HG03342 (cell line): ENCODE data around the gene MEIOB.
"Not testable (repeated sequence)": the region's sequence is repeated elsewhere in the genome, so short reads cannot be mapped to it uniquely, and the experiment has no call there.

Experiments used
- ATAC-seq: cut with Tn5 transposase; IDR thresholded peaks from one replicate; pipeline ENCODE4 v1.9.1; 2021; ENCODE audit warnings: mild to moderate bottlenecking, moderate library complexity; ENCODE audit not compliant: unreplicated experiment

Gene MEIOB

GRCh38 chr16:1879477-1879876, 7.5 kb upstream of the MEIOB start:
- ATAC-seq: no peak

DNA sequence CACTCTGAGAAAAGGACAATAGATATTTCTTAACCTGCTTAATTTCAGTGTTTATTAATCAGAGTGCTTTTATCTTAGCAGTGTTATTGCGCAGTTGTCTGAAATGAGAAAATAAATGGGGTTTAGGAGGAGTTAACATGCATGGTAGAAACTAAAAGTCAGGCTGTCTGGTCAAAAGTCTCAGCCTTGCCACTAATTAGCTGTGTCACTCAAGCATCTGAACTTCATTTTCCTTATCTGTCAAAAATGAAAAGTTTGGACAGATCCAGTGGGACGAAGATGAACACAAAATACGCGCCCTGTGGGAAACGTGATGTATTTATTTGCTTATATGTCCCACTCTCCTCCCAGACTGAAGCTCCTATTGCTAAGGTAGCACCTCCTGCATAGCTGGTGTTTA, 6.3 kb upstream of the MEIOB start:
- no peak for ATAC-seq

DNA sequence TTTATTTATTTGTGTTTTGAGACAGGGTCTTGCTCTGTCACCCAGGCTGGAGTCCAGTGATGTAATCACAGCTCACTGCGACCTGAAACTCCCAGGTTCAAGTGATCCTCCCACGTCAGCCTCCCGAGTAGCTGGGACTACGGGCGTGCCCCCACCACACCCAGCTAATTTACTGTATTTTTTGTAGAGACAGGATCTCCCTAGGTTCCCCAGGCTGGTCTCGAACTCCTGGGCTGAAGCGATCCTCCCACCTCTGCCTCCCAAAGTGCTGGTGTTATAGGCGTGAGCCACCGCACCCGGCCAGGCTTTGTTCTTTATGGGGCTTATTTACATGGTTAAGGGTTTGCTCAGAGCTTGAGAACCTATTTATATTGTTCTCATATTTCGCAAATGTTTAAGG, 5.8 kb upstream of the MEIOB start:
- ATAC-seq: no peak

DNA sequence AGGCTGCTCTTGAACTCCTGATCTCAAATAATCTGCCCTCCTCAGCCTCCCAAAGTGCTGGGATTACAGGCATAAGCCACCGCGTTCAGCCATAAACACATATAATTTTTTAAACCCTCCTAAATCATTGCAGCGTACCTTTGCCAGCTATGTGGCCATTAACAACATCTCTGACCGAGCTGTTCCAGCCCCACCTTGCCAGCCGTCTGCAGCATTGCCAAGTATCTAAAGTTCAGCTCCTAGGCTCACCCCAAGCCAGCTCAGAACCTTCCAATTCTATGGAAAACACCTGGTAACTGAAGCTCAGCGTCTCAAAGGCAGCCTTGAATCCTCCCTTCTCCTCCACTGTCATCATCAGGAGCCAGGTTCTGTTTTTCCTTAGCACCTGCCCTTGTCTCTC, 5.1 kb upstream of the MEIOB start:
- no peak for ATAC-seq

- ATAC-seq: no peak
These were observed 4.5 kb upstream of the MEIOB start for GRCh38 chr16:1876468-1876867.

- not testable (repeated sequence) for ATAC-seq
These were observed 4.1 kb upstream of the MEIOB start for GRCh38 chr16:1876066-1876465.

DNA sequence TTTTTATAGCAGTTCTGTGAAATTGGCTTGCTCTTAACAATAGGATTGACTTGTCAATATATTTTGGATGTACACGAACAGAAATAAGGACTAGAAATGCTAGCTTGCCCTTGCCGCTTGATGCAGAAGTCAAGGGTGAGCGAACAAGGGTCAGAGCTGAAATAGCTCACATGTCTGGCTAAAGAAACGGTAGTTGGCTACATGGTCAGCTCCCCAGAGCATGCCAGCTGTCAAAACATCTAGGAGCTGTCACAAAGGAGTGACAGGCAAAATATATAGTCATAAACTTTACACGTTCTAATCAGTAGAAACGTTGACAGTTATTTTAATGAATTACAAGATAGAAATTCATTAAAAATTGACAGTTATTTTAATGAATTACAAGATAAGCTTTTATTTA, 2.9 kb upstream of the MEIOB start:
- no peak for ATAC-seq

DNA sequence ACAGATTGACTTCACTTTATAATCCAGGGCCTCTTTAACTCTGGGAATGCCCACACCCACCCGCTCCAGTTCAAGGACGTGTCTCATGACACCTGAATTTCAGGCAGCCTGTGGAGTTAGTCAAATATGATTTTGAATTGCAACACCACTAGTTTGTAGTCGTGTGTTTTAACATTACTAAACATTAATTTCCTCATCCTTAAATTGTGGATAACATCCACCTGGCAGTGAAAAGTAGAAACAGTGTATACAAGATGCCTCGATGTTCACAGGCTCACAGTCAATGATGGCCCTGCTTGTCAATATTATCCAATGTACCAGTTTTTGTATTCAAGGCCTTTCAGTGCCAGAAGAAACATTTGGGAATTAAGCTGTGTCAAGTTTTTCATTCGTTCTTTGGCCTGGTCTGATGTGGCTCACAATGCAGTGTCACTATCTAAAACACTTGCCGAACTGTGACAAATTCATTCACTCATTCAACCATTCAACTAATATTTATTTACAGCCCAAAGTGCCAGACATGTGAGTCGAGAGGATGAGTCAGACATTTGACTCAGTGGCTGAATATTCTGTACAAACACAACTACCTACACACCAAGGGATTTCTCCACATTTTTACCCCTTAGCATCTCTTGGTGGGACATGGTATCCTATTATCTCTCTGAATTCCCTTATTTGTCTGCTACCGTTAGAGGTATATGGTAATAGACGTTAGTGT, 1.4 kb downstream of the MEIOB start:
- no peak for ATAC-seq

DNA sequence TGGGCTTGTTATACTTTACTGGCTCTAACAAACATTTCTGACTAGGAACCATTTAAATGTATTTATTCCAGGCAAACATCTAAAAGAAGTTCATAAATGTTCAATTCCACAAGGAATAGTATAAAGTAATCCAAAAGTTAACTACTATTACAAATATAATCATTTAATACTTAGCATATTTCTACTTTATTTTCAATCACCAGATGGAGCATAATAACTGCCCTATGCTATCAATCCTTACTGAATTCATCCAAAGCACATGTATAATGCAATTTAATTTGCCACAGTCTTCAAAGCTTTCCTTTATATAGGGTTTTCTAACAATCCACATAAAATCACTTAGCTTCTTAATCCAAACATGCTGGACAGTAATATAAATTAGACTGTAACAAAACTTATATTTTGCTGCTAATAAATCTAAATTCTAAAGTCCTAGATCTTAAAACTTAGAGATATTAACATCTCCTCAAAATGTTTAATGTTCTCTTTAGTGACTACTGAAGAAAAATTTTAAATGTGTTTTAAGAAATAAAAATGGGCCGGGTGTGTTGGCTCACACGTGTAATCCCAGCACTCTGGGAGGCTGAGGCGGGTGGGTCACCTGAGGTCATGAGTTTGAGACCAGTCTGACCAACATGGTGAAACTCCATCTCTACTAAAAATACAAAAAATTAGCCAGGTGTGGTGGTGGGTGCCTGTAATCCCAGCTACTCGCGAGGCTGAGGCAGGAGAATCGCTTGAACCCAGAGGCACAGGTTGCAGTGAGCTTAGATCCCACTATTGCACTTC, 5.9 kb downstream of the MEIOB start:
- ATAC-seq: no peak

DNA sequence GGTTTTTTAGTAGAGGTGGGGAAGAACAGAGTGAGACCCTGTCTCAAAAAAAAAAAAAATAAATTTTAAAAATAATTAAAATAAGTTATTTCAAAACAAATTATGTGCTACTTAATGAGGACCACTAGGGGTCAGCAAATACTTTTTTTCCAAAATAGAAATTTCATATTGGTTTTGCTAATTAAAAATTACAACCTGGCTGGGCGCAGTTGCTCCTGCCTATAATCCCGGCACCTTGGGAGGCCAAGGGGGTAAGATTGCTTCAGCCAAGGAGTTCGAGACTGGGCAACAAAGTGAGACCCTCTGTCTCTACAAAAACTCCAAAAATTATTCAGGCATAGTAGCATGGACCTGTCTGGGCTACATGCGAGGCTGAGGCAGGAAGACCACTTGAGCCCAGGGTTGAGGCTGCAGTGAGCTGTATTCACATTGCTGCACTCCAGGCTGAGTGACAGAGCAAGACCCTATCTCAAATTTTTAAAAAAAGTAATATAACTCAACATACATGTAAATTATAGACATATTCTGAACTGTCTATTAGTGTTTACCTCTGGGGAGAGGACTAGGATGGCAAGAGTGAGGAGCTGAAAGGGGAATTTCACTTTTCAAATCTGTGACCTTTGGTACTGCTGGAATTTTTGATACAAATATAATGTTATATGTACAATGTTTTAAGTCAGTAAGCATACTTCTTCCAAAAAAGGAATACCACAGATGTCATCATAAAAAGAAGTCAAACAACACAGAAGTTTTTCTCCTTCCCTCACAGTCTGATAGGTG, 8.1 kb downstream of the MEIOB start:
- no peak for ATAC-seq

- no peak for ATAC-seq
These were observed 9.6 kb downstream of the MEIOB start for GRCh38 chr16:1862394-1862793.

DNA sequence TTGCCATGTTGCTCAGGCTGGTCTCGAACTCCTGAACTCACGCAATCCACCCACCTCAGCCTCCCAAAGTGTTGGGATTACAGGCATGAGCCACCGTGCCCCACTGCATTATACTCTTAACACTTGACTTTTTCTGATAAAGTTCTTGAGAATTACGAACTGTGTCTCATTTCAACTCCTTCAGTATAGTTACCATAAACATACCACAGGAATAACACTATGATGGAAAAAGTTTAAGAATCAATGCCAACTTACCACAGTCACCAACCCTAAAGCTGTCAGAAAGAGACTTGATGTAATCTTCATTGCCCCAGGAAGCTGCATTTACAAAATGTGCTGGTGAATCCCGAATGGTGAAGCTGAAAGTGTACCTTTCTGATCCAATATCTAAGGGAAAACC, 10.2 kb downstream of the MEIOB start:
- ATAC-seq: no peak

DNA sequence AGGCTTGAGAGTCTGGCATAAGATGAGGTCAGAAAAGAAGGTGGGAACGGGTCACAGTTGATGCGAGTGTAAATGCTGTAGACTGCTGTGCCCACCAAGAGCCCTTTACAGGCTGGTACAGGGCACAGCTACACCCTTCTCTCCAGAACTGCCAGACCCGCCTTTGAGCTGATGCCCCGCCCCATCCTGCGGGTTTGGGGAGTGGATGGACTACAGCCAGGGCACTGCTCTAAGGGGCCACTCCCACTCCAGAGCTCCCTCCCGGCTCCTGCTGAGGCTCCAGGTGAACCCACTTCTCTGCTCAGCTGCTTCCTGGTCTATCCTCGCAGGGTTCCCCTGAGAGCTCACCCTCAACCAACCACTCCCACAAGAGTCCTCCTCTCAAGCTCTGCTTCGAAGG, 12.3 kb downstream of the MEIOB start:
- no peak for ATAC-seq

DNA sequence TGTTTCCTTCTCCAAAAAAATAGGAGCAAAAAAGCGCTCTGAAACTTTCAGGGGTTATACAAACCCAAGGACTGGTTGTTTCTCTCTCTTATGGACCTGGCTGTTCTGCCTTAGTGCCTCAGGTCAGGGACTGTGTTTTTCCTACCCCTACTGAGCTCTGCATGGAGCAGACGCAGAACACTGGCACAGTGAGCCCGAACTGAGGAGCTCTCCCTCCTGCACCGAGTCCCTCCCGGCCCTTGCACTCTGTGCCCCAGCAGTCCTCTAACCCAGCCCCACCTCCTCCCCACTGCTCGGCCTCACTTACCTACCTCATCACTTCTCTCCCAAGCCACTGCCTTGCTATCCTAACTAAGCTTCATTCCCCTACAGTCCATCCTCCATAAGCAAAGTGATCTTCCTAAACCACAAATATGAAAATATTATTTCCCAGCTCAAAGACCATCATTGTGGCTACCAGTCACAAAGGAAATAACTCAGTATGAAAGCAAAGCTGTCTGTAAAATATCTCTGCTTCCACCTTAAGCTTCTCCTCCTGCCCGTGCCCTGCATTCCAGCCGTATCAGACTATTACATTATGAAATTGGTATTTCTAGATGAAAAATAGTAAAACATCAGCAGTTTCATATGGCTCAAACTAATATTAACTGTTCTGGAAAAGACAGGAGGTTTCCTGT, 13.6 kb downstream of the MEIOB start:
- no peak for ATAC-seq

GRCh38 chr16:1857433-1858097, 14.4 kb downstream of the MEIOB start:
- no peak for ATAC-seq

GRCh38 chr16:1851793-1852192, 20.2 kb downstream of the MEIOB start:
- ATAC-seq: no peak

- ATAC-seq: no peak
These were observed 21.0 kb downstream of the MEIOB start for GRCh38 chr16:1850981-1851380.

- no peak for ATAC-seq
These were observed 25.5 kb downstream of the MEIOB start for GRCh38 chr16:1846416-1846815.

DNA sequence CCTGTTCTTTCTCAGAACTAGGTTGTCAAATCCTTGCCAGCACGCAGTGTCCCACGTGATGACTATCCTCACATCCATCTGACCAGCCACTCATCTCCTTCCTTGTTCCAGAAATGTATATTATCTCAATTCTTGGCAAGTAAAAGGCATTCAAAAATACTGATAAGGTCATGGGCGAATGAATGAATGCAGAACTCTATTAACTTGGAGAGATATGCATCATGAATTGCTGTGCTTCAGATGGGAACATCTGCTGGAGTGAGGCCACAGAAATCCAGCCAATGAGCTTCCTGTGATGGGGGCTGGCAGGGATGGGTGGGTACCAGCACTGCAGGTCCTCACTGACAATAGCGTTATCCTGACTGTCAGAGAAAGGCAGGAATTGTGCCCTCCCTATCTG, 26.0 kb downstream of the MEIOB start:
- ATAC-seq: no peak

GRCh38 chr16:1839554-1839953, 32.4 kb downstream of the MEIOB start:
- no peak for ATAC-seq

DNA sequence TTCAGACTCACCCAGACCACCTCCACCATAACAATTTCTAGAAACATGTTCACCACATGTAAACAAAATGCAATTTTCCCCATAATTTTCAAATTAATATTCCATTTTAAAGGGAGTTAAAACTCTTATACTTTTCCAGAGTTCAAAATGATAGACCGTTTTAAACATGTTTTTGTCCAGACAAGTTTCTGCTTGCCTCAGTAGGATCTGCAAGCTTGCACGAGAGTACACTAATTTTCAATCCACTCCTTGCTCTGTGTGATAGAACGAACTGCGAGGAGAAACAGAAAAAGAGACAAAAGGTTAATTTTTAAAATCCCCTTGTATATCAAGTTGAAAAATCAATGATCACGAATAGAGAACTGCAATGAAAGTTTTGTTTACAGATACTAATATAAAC, 37.9 kb downstream of the MEIOB start:
- ATAC-seq: no peak
